ENCODE measurements around the gene GALNT11. TPM values are rescaled to one million over a fixed set of nuclear protein-coding genes. Genes with fewer than 3 reads are reported as not detected.

The GALNT11 gene
- total and polyA plus RNA-seq, 7 donors: 11.2 to 20.6 (median 15.8) TPM

DNA sequence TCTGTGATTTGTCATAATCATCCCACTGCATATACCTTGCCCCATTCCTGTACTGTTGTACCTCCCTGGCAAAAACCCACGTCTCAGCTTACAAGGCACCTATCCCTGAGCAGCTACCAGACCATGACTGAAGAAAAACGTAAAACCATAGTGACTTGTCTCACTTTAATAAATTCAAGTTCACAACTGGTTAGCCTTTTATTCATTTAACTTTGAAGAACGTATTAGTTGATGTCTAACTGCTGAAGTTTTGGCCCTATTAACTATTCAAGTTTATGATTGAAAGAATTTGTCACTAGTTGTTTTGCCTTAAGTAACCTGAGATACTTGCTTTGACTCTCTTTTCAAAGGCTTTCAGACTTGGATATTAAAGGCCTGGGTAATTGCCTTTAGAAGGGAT, 59.7 kb downstream of the GALNT11 start:
- no peak for TF ChIP-seq CTCF (IDR thresholded peaks at IDR 0.05)
- Histone ChIP-seq H3K27ac (no peak overlapping the region), H3K36me3 (ENCODE audit: insufficient read depth in 1 of 2, low read depth in 1 of 2) (no peaks in the 10 kb centered on the region), H3K27me3 (ENCODE audit: insufficient read depth in 3 of 3, low read length in 2 of 3) (no peaks in the 10 kb centered on the region), H3K9me3 (no peaks in the 10 kb centered on the region), H3K4me3 (no peak overlapping the region), H3K4me1 (peaks cover 7% of the 10 kb centered on the region)
- no peak for DNase-seq
- ATAC-seq: no peak
- WGBS, 3 donors: 61 to 88% (median 71%) methylated on average over 3 of the region's 3 CpGs
- intact Hi-C loops (cut with DNase I): no loop called here

GRCh38 chr7:152086513-152086912, 61.0 kb downstream of the GALNT11 start:
- ATAC-seq: no peak
- Histone ChIP-seq H3K4me3 (no peak overlapping the region), H3K27me3 (ENCODE audit: insufficient read depth in 3 of 3, low read length in 2 of 3) (no peaks in the 10 kb centered on the region), H3K9me3 (no peaks in the 10 kb centered on the region), H3K4me1 (peaks cover 7% of the 10 kb centered on the region), H3K36me3 (ENCODE audit: insufficient read depth in 1 of 2, low read depth in 1 of 2) (no peaks in the 10 kb centered on the region), H3K27ac (no peak overlapping the region)
- intact Hi-C loops (cut with DNase I): no loop called here
- 58 to 64% (median 63%) methylated on average over 1 of the region's 1 CpG for WGBS, 3 donors
- no peak for TF ChIP-seq CTCF (IDR thresholded peaks at IDR 0.05)
- no peak for DNase-seq

DNA sequence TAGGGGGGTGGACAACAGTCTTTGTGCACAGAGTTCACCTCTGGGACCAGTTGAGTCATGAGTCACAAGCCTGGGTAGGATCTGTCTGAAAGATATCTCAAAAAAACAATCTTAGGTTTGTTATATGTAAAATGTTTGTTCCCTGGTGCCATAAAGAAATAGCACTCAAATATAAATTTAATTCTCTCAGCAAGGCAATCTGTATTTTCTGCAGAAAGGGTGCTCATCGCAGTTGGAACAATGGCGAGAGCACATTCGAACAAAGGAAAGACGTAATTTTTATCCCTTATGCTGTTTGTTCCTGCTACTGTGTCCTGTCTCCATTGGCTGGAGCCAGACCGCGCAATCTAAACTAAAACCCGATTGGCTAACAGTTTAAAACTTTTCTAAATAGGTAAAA, 63.7 kb downstream of the GALNT11 start:
- 97 to 98% (median 98%) methylated on average over 7 of the region's 7 CpGs for WGBS, 3 donors
- intact Hi-C loops (cut with DNase I): no loop called here
- ATAC-seq: no peak
- Histone ChIP-seq H3K27me3 (ENCODE audit: insufficient read depth in 3 of 3, low read length in 2 of 3) (no peaks in the 10 kb centered on the region), H3K27ac (no peak overlapping the region), H3K9me3 (no peaks in the 10 kb centered on the region), H3K4me1 (no peaks in the 10 kb centered on the region), H3K36me3 (ENCODE audit: insufficient read depth in 1 of 2, low read depth in 1 of 2) (peaks cover 0 to 2% of the 10 kb centered on the region in 2 donors), H3K4me3 (no peak overlapping the region)
- no peak for DNase-seq
- TF ChIP-seq CTCF (IDR thresholded peaks at IDR 0.05): no peak

DNA sequence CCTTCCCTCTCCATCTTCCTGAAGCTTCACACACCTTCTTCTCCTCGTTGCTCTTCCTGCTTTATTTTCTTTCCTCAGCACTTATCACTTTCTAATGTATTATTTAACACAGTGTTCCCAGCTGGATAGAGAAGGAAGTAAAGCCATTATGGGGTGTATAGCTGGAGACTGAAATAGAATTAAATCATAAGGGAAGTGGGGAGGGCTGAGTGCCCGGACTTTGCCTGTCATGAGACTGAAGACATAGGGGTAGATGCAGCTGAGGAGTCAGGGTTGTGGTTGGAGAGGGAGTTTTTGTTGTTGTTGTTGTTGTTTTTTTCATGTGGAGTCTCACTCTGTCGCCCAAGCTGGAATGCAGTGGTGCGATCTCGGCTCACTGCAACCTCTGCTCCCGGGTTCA, 65.3 kb downstream of the GALNT11 start:
- ATAC-seq: no peak
- WGBS, 3 donors: 85 to 93% (median 91%) methylated on average over 6 of the region's 6 CpGs
- DNase-seq: no peak
- Histone ChIP-seq H3K27ac (no peak overlapping the region), H3K4me1 (no peaks in the 10 kb centered on the region), H3K27me3 (ENCODE audit: insufficient read depth in 3 of 3, low read length in 2 of 3) (no peaks in the 10 kb centered on the region), H3K36me3 (ENCODE audit: insufficient read depth in 1 of 2, low read depth in 1 of 2) (peaks cover 0 to 5% of the 10 kb centered on the region in 2 donors), H3K4me3 (no peak overlapping the region), H3K9me3 (no peaks in the 10 kb centered on the region)
- TF ChIP-seq CTCF (IDR thresholded peaks at IDR 0.05): no peak
- intact Hi-C loops (cut with DNase I): no loop called here

GRCh38 chr7:152093717-152094116, 68.2 kb downstream of the GALNT11 start:
- no peaks in the 10 kb centered on the region for H3K4me1 ChIP-seq
- intact Hi-C loops (cut with DNase I): no loop called here

More at GRCh38 chr7:152093717-152094116, 68.2 kb downstream of the GALNT11 start:
- no peak for ATAC-seq
- no peak for DNase-seq
- Histone ChIP-seq H3K27ac (no peak overlapping the region), H3K36me3 (ENCODE audit: insufficient read depth in 1 of 2, low read depth in 1 of 2) (peaks cover 0 to 5% of the 10 kb centered on the region in 2 donors), H3K4me3 (no peak overlapping the region), H3K27me3 (ENCODE audit: insufficient read depth in 3 of 3, low read length in 2 of 3) (no peaks in the 10 kb centered on the region), H3K9me3 (no peaks in the 10 kb centered on the region)
- 90 to 94% (median 91%) methylated on average over 4 of the region's 4 CpGs for WGBS, 3 donors
- no peak for TF ChIP-seq CTCF (IDR thresholded peaks at IDR 0.05)
